Right kidney (tissue), 1 donor: ENCODE measurements around the gene NRXN3.

Source experiments
- DNase-seq: peaks from one replicate; pipeline ENCODE4 v3.0.0-alpha.2; 2016

The NRXN3 gene

DNA sequence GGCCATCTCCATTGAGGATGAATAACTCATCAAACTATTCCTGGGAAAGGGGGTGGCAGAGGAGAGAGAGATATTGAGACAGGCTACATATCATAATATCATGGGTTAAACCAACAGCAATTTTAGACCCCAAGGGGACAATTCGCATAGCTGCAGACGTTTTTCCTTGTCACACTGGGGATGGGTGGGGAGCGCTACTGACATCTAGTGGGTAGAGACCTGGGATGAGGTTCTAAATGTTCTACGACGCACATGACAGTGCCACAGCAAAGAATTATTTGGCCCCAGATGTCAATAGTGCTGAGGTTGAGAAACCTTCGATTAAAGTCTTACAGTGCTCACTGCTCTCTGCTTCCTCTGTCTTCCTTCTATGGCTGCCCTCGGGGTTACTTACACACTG, 425.6 kb downstream of the NRXN3 start:
- no peak for DNase-seq

DNA sequence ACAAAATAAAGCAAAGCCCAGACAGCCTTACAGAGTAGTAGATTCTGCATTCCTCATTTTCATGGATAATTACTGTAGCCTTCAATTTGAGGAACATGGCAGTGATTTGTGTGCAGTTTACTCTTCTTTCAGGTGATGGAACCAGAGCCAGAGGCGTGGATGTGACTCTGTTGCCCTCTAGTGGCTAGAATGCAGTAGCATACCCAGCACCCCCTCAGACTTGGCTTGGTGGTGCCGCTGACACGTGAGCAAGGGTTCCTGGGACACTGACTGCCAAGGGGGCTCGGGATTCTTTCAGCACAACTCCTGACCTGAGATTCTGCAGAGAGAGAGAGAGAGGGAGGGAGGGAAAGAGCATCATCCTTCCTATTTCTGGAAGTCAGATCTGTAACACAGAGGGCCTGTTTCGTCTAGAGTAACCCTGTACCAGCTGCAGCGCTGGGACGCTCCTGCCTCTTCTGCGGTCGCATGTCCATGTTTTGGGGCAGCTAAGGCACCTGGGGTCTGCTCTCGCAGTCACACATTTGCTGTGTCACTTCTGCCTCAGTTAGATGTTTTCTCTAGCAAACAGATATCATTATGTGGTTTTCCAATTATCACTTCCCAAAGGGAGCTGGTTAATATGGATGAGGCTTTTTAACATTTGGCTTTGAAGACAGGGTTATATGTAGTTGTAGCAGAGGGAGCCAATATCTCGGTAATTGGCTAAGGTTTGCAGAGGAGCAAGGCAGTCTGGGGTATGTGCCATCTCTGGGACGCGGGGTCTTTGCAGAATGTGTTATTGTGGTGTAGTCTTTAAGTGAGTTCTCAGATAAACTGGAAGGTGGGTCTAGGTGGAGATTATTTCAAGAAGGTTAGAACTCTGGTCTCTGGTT, 428.1 kb downstream of the NRXN3 start:
- DNase-seq: peak; percentile 34

GRCh38 chr14:78605025-78605762, 435.0 kb downstream of the NRXN3 start:
- DNase-seq: no peak

GRCh38 chr14:78605897-78606500, 435.8 kb downstream of the NRXN3 start:
- no peak for DNase-seq

GRCh38 chr14:78608998-78609787, 439.0 kb downstream of the NRXN3 start:
- DNase-seq: no peak

GRCh38 chr14:78610994-78611393, 440.8 kb downstream of the NRXN3 start:
- no peak for DNase-seq

DNA sequence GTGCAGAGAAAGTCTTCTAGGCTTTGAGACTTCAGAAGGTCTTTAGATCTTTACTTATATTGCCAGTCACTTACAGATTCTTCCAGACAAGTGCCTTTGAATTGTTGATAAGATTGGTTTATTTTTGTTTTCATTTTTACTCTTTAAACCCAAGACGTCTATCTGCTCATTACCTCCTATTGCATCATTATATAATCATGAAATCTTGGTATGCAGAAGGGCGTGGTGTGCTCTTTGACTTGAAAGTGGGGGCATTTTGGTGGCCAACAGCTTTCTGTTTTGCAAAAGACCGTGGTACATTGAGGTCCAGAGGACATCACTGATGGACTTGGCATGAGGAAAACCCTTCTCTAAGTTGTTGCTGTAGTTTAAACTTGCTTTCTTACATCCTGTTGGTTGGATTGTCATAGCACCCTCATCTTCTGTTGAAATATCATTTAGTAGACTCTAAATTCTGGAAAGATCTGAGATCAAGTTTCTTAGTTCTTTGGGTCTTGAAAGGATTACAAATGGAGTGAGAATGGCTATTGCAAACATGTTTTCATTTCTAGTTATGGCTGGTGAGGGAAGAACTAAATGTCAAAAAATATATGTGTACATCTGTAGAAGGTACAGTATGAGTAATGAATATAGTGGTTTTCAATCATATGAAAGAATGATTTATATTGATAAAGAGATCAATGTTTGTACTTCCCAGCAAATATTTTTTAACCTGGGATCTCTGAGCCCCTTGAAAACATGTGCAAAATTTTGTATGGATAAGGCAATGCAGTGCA, 441.8 kb downstream of the NRXN3 start:
- no peak for DNase-seq

GRCh38 chr14:78612666-78613065, 442.5 kb downstream of the NRXN3 start:
- no peak for DNase-seq

GRCh38 chr14:78614593-78614992, 444.4 kb downstream of the NRXN3 start:
- no peak for DNase-seq

GRCh38 chr14:78617735-78618134, 447.6 kb downstream of the NRXN3 start:
- no peak for DNase-seq

DNA sequence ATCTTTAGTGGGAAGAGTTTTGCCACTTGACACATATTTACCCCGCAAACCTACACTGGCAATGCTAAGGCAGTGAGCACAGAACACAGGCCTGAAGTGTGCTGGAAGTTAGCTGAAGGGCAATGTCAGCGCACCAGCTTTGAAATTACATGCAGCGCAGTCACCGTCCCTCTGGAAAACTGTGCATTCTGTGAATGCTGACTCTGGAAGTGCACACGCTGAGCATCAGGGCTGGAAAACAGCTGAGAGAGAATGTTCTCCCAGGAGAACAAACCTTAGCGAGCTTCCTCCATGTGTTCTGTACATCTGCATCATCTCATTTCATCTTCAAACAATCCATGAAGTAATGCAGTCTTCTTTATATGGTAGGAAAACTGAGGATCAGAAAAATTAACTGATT, 448.2 kb downstream of the NRXN3 start:
- no peak for DNase-seq

- no peak for DNase-seq
These were observed 456.9 kb downstream of the NRXN3 start for GRCh38 chr14:78627114-78627513.

DNA sequence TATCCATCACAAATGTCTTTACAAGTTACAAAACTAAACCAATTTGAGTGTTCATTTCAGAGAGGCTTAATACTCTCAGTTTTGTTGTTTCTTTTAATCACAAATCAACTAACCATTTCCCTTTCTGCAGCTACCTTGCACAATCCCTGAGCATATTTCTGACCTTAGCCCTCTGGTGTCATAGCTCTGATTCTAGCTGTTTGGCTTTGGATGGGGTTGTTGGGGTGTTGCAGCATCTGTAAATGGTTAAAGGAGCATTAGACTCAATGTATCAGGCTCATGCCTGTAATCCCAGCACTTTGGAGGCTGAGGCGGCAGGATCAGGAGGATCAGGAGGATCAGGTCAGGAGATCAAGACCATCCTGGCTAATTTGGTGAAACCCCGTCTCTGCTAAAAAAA, 461.4 kb downstream of the NRXN3 start:
- DNase-seq: no peak

- no peak for DNase-seq
These were observed 463.6 kb downstream of the NRXN3 start for GRCh38 chr14:78633752-78634151.

GRCh38 chr14:78637489-78637888, 467.3 kb downstream of the NRXN3 start:
- DNase-seq: no peak

GRCh38 chr14:78637908-78638475, 467.8 kb downstream of the NRXN3 start:
- DNase-seq: peak; percentile 8

- no peak for DNase-seq
These were observed 468.8 kb downstream of the NRXN3 start for GRCh38 chr14:78638926-78639325.

DNA sequence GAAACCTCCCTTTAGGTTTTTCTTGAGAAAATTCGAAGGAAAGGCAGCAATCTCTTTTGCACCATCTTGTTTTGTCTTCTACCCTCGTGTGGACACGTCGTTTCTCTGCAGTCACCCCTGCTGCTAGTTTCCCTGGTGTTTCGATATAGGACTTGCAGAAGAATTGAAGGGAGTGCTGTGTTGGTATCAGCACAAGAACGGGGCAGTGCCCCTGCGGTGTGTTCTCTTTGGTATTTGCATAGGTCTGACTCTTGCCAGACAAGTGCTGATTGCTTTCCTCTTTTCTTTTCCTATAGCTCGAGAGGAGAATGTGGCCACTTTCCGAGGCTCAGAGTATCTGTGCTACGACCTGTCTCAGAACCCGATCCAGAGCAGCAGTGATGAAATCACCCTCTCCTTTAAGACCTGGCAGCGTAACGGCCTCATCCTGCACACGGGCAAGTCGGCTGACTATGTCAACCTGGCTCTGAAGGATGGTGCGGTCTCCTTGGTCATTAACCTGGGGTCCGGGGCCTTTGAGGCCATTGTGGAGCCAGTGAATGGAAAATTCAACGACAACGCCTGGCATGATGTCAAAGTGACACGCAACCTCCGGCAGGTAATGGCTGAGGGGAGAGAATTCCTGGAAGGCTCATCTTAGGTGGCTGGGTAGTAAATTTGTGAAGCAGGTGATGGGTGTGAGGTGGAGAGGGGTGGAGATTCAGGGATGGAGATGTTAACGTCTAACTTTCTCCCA, 474.8 kb downstream of the NRXN3 start:
- no peak for DNase-seq

DNA sequence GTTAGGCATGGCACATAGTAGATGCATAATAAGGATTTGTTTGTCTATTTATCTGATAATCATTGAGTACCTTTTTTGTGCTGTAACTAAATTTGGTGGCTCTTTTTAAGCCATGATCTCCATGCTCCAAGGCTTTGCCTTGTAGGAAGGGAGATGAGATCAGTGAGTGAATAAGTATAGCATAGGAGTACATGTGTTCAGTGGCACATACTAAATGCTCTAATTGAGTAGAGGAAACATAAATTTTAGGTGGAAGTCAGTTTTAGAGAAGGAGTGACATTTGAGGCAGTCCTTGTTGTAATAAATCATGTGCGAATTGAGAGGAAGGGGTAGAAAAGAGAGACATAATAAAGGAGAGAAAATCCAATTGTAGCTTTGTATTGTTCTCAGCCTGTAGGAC, 482.6 kb downstream of the NRXN3 start:
- DNase-seq: no peak

GRCh38 chr14:78653173-78653572, 483.0 kb downstream of the NRXN3 start:
- DNase-seq: no peak

DNA sequence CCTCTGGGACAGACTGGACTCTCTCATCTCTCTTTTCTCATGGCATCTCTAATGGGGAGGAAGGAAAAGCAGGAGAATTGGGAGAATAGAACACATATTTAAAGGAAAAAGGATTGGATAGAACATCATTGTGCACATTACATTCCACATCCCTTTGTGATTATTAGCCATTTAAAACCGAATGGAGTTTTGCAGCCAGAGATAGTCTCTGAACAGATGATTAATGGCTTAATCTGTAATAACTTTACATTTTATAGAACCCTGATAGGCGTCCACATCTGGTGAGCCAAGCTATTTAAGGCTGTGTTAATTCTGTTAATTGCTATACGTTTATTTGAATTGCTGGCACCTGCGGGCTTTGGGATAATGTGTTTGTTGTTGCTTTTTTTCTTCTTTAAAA, 487.3 kb downstream of the NRXN3 start:
- no peak for DNase-seq
